HepG2 (cell line): ENCODE measurements around the gene SLC35B4. TPM values are rescaled to one million over a fixed set of nuclear protein-coding genes. Genes with fewer than 3 reads are reported as not detected.

Source experiments
- DPF2 ChIP-seq: sonication (generic); formaldehyde crosslinking; IDR thresholded peaks from 2 replicates; pipeline ENCODE4 v1.4.0; 2020; ENCODE audit warnings: mild to moderate bottlenecking, low read depth, missing genetic modification reagents, borderline replicate concordance
- EP300 ChIP-seq, 3 experiments: sonication (generic) in 1 of 3; formaldehyde crosslinking in 1 of 3; IDR thresholded peaks; 2 replicates each; pipeline versions ENCODE4 v1.5.1 to v1.6.1; 2011 to 2020; ENCODE audit warnings: low read depth in 2 of 3, low read length in 2 of 3, borderline replicate concordance in 1 of 3, improper control_type of control experiment in 1 of 3, mild to moderate bottlenecking in 1 of 3, missing genetic modification reagents in 1 of 3, moderate library complexity in 1 of 3
- ERF ChIP-seq: IDR thresholded peaks from 2 replicates; pipeline ENCODE4 v1.6.1; 2018; ENCODE audit warnings: missing biosample characterization, missing genetic modification reagents
- HOXA3 ChIP-seq: sonication (generic); formaldehyde crosslinking; IDR thresholded peaks from 2 replicates; pipeline ENCODE4 v1.5.0; 2020; ENCODE audit warnings: missing genetic modification reagents
- HOXD1 ChIP-seq: sonication (generic); formaldehyde crosslinking; IDR thresholded peaks from 2 replicates; pipeline ENCODE4 v1.5.0; 2020; ENCODE audit warnings: missing genetic modification reagents
- KDM2A ChIP-seq: sonication (generic); formaldehyde crosslinking; IDR thresholded peaks from 2 replicates; pipeline ENCODE4 v1.4.0; 2020; ENCODE audit warnings: low read depth, missing genetic modification reagents, borderline replicate concordance
- NBN ChIP-seq: fragments of 450-650 bp; conservative IDR thresholded peaks from 2 replicates; pipeline ENCODE4 v1.6.1; 2017
- SIX4 ChIP-seq: sonication (generic); formaldehyde crosslinking; IDR thresholded peaks from 2 replicates; pipeline ENCODE4 v1.4.0; 2020; ENCODE audit warnings: missing genetic modification reagents
- STAT5B ChIP-seq: sonication (generic); formaldehyde crosslinking; IDR thresholded peaks from 2 replicates; pipeline ENCODE4 v1.4.0; 2020; ENCODE audit warnings: missing genetic modification reagents
- TARDBP ChIP-seq: sonication (generic); formaldehyde crosslinking; IDR thresholded peaks from 2 replicates; pipeline ENCODE4 v1.8.0; 2022; ENCODE audit warnings: mild to moderate bottlenecking, missing genetic modification reagents
- THAP7 ChIP-seq: sonication (generic); formaldehyde crosslinking; IDR thresholded peaks from 2 replicates; pipeline ENCODE4 v1.8.1; 2023; ENCODE audit warnings: mild to moderate bottlenecking, missing genetic modification reagents
- ZFP36L2 ChIP-seq: sonication (generic); formaldehyde crosslinking; IDR thresholded peaks from 2 replicates; pipeline ENCODE4 v1.4.0; 2020; ENCODE audit warnings: missing genetic modification reagents
- ZNF234 ChIP-seq: sonication (generic); formaldehyde crosslinking; conservative IDR thresholded peaks from 2 replicates; pipeline ENCODE4 v1.5.1; 2020; ENCODE audit warnings: mild to moderate bottlenecking, missing genetic modification reagents
- ZNF333 ChIP-seq: sonication (generic); formaldehyde crosslinking; IDR thresholded peaks from 2 replicates; pipeline ENCODE4 v1.4.0; 2020; ENCODE audit warnings: mild to moderate bottlenecking, missing genetic modification reagents, borderline replicate concordance
- ZNF446 ChIP-seq: sonication (generic); formaldehyde crosslinking; IDR thresholded peaks from 2 replicates; pipeline ENCODE4 v1.5.0; 2020; ENCODE audit warnings: mild to moderate bottlenecking, missing genetic modification reagents
- ZNF776 ChIP-seq: sonication (generic); formaldehyde crosslinking; IDR thresholded peaks from 2 replicates; pipeline ENCODE4 v1.4.0; 2020; ENCODE audit warnings: mild to moderate bottlenecking, missing genetic modification reagents
- ZNF777 ChIP-seq: sonication (generic); formaldehyde crosslinking; IDR thresholded peaks from 2 replicates; pipeline ENCODE4 v1.4.0; 2020; ENCODE audit warnings: missing genetic modification reagents
- polyA plus RNA-seq, 8 experiments: library from polyadenylated mRNA; depleted of rRNA in 3 of 8; stranded (reverse) in 7 of 8; unstranded in 1 of 8; fragments of >200 nt; fragmentation: Illumina TruSeq in 4 of 8; extraction: Trizol in 4 of 8; gene quantifications; 2 replicates each; pipeline versions ENCODE4 v1.2.1 to v1.2.3, GENCODE V29; 2011 to 2016; ENCODE audit warnings: low read depth in 4 of 8, missing spikeins in 1 of 8, mixed read lengths in 1 of 8; ENCODE audit not compliant: insufficient read depth in 1 of 8
- total RNA-seq, 5 experiments: library from RNA; depleted of rRNA; stranded (reverse); fragments of >200 nt; fragmentation: Illumina TruSeq; extraction: Trizol; gene quantifications; 2 replicates each; pipeline ENCODE4 v1.2.3, GENCODE V29; 2016; ENCODE audit warnings: low read depth in 1 of 5
- TF ChIP-seq, protein P1 (sequence below): sonication (generic); formaldehyde crosslinking; IDR thresholded peaks from one replicate; pipeline ENCODE4 v1.5.1; 2020; ENCODE audit warnings: mild to moderate bottlenecking, missing genetic modification reagents; ENCODE audit errors: not compliant biosample characterization
- TF ChIP-seq, protein P2 (sequence below): sonication (generic); formaldehyde crosslinking; IDR thresholded peaks from 2 replicates; pipeline ENCODE4 v1.4.0; 2020; ENCODE audit warnings: mild to moderate bottlenecking, missing genetic modification reagents

SLC35B4 gene
- total and polyA plus RNA-seq, 2 of the 13 experiments (the other 11 are each of a cell fraction or from before 2014, with no cell fraction given), result 17.1 to 17.8 TPM

DNA sequence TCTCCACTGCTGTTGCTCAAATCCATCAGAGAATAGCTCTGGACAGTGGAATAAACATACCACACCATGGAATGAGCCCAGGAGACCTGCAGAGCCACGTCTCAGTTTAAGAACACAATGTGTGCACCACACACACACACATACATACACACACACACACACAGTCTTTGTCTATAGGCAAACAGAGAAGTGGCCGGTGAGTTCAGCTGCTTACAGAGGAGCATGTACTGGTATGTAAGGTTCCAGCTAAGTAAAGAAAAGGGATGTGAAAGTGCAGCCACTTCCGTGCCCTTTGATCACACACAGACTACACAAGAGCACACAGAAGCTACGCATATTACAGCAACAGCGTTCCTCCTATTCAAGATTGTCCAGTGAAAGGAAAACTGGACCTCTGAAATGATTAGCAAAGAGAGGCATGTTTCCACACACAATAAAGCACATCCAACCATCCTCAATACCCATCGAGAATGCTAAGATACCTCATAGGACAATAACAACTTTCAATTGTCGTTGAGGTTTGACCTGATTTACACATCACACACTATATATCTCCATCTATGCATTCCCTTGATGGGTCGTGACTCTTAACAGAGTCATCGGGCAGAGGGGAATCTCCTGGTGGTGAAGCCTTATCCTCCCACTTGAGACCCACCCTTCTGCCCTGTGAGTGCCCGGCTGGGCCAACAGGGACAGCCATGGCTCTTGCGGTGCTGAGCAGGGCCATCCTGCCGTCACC, 23.6 kb downstream of the SLC35B4 start (continued):
- peak; percentile 77; the same call in 1 of the 2 replicates for TF ChIP-seq TARDBP (CRISPR knock-in tag)
- TF ChIP-seq, protein P1, sequence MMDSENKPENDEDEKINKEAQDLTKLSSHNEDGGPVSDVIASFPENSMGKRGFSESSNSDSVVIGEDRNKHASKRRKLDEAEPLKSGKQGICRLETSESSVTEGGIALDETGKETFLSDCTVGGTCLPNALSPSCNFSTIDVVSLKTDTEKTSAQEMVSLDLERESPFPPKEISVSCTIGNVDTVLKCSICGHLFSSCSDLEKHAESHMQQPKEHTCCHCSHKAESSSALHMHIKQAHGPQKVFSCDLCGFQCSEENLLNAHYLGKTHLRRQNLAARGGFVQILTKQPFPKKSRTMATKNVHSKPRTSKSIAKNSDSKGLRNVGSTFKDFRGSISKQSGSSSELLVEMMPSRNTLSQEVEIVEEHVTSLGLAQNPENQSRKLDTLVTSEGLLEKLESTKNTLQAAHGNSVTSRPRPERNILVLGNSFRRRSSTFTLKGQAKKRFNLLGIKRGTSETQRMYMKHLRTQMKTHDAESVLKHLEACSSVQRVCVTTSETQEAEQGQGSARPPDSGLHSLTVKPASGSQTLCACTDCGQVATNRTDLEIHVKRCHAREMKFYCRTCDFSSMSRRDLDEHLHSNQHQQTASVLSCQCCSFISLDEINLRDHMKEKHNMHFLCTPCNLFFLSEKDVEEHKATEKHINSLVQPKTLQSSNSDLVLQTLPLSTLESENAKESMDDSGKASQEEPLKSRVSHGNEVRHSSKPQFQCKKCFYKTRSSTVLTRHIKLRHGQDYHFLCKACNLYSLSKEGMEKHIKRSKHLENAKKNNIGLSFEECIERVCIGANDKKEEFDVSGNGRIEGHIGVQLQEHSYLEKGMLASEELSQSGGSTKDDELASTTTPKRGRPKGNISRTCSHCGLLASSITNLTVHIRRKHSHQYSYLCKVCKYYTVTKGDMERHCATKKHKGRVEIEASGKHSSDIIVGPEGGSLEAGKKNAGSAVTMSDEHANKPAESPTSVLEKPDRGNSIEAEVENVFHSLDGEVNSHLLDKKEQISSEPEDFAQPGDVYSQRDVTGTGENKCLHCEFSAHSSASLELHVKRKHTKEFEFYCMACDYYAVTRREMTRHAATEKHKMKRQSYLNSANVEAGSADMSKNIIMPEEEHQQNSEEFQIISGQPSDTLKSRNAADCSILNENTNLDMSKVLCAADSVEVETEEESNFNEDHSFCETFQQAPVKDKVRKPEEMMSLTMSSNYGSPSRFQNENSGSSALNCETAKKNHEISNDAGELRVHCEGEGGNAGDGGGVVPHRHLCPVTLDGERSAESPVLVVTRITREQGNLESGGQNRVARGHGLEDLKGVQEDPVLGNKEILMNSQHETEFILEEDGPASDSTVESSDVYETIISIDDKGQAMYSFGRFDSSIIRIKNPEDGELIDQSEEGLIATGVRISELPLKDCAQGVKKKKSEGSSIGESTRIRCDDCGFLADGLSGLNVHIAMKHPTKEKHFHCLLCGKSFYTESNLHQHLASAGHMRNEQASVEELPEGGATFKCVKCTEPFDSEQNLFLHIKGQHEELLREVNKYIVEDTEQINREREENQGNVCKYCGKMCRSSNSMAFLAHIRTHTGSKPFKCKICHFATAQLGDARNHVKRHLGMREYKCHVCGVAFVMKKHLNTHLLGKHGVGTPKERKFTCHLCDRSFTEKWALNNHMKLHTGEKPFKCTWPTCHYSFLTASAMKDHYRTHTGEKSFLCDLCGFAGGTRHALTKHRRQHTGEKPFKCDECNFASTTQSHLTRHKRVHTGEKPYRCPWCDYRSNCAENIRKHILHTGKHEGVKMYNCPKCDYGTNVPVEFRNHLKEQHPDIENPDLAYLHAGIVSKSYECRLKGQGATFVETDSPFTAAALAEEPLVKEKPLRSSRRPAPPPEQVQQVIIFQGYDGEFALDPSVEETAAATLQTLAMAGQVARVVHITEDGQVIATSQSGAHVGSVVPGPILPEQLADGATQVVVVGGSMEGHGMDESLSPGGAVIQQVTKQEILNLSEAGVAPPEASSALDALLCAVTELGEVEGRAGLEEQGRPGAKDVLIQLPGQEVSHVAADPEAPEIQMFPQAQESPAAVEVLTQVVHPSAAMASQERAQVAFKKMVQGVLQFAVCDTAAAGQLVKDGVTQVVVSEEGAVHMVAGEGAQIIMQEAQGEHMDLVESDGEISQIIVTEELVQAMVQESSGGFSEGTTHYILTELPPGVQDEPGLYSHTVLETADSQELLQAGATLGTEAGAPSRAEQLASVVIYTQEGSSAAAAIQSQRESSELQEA (CRISPR knock-in tag), result no peak
- TF ChIP-seq HOXA3, result peak; percentile 41; the same call in 1 of the 2 replicates
- TF ChIP-seq STAT5B (CRISPR knock-in tag), result no peak
- no peak for TF ChIP-seq SIX4
- no peak for TF ChIP-seq THAP7 (CRISPR knock-in tag)
- no peak for TF ChIP-seq ZNF776
- no peak for TF ChIP-seq ZNF234 (CRISPR knock-in tag)
- peak; percentile 44; the same call in 1 of the 2 replicates for TF ChIP-seq DPF2 (CRISPR knock-in tag)
- TF ChIP-seq NBN, result no peak
- no peak for TF ChIP-seq KDM2A (CRISPR knock-in tag)
- peak; percentile 32; the same call in 1 of the 2 replicates for TF ChIP-seq ERF (CRISPR knock-in tag)
- TF ChIP-seq, protein P2, sequence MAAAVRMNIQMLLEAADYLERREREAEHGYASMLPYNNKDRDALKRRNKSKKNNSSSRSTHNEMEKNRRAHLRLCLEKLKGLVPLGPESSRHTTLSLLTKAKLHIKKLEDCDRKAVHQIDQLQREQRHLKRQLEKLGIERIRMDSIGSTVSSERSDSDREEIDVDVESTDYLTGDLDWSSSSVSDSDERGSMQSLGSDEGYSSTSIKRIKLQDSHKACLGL (CRISPR knock-in tag), result no peak
- peak in 1 of 2 experiments; percentile 65; a peak in 2 of 4 replicates for TF ChIP-seq EP300 (IDR thresholded peaks at IDR 0.05; ENCODE audit: low read depth in 2 of 2, low read length in 2 of 2)
- TF ChIP-seq EP300 (CRISPR knock-in tag; IDR thresholded peaks at IDR 0.05; ENCODE audit: borderline replicate concordance), result peak; percentile 31; the same call in 1 of the 2 replicates
- TF ChIP-seq ZNF446 (CRISPR knock-in tag), result no peak
- TF ChIP-seq ZNF333, result no peak
- no peak for TF ChIP-seq ZFP36L2
- no peak for TF ChIP-seq ZNF777 (CRISPR knock-in tag)
- no peak for TF ChIP-seq HOXD1 (CRISPR knock-in tag)
